Head of caudate nucleus (tissue), 42 donors: ENCODE data around the gene LMAN1.

Experiments
- DNase-seq, 42 donors: peaks; one replicate each; pipeline versions ENCODE4 v3.0.0 to v3.0.0-alpha.2; 2020 to 2021; ENCODE audit warnings: mixed read lengths in 7 of 42
- intact Hi-C: fragments of 100-400 bp; cut with DNase I; formaldehyde crosslinking; loops from one replicate; pipeline ENCODE4 v1.15.0; 2022

The LMAN1 gene

DNA sequence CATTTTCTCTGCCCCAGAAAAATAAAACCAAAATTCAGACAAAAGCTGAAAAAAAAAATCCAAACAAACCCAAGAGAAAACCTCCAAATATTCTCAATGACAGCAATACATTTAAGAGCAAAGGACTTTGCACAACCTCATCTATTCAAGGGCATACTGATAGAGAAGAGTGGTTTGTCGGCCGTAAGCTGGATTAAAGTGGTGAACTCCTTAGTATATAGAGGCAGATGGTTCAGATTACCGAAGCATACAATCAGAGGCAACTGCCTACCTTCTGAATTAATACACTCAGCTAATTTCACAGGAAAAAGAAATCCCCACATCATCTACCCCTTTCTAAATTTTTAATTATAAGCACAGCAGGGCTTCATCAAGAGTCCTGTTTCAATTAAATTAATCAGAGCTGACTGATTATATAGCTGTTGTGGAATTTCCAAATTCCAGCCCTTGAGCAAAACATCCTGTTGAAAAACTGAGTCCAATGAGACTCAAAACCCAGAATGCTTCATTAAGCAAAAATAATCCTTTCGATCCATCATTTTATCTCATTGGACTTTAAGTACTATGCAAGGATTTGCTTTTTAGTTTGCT, 40.5 kb downstream of the LMAN1 start, which contains the start of gene CPLX4:
Gene CPLX4, minus strand, starts transcription at position 190 of the 591 bp plus-strand sequence. Its CDS starts 187 bp downstream, at position 3.
- no peak for DNase-seq
- intact Hi-C loops = no loop called here

DNA sequence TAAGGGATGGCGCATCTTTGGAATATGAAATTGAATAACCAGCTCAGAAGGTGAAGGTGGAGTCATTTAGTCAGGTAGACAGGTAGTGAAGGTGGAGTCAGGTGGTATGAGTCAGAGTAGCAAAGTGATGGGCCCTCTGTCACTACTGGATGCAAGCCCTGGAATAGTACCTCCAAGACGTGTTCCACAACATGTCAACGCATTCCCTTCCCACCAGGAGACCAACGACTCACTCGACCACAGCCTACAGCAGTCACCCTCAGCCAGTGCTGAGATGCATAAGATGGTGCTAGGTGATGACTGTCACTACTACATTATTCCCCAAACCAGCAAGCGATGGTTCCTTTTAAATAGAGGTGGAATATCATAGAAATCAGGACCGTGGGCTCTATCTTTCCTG, 47.4 kb downstream of the LMAN1 start:
- DNase-seq = no peak
- intact Hi-C loops = no loop called here

GRCh38 chr18:59308938-59309260, 50.2 kb downstream of the LMAN1 start:
- DNase-seq = no peak
- intact Hi-C loops = loop anchor here (5.0 kb wide), 1 partner anchor 93 kb away; no protein-coding TSS in a partner anchor

- DNase-seq = peak; percentile 33 to 89 (median 74)
- intact Hi-C loops = loop anchor here (5.0 kb wide), 1 partner anchor 94 kb away; no protein-coding TSS in a partner anchor
Observed at GRCh38 chr18:59308248-59308937, 50.7 kb downstream of the LMAN1 start.

DNA sequence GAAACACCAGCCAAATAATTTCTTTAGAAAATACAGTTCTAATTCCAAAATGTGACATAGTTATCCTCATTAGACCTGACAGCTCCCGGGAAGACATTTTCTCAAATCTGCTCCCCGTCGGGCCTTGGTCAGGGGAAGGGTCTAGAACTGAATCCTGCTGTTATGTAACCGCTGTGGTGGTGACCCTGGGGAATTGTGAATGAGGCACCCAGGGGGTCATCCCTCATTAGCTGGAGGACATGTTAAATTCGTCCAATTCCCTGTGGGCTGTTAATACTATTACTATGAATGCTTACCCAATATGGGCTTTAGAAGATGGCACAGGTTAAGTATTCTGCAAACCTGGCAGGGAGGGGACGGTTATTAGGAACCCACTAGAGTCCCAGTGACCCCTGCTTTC, 52.4 kb downstream of the LMAN1 start:
- DNase-seq = no peak
- intact Hi-C loops = loop anchor here (5.0 kb wide), 1 partner anchor 96 kb away; no protein-coding TSS in a partner anchor

DNA sequence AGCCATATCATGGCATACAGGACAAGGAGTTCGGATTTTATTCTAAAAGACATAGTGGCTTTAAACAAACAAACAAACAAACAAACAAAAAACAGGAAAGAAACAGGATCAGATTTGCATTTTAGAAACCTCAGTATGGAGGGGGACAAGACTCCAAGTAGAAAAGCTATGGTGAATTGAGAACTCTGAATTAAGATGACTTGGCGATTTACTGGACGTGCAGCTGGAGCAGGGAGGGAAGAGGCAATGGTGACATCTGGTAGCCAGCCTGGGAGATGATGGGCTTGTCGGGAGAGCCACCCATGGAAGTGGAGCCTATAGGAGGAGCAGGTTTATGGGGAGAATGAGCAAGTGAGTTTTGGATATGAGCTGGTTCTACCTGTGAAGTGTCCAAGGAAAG, 53.8 kb downstream of the LMAN1 start:
- no peak for DNase-seq
- intact Hi-C loops = loop anchor here (5.0 kb wide), 1 partner anchor 97 kb away; no protein-coding TSS in a partner anchor

DNA sequence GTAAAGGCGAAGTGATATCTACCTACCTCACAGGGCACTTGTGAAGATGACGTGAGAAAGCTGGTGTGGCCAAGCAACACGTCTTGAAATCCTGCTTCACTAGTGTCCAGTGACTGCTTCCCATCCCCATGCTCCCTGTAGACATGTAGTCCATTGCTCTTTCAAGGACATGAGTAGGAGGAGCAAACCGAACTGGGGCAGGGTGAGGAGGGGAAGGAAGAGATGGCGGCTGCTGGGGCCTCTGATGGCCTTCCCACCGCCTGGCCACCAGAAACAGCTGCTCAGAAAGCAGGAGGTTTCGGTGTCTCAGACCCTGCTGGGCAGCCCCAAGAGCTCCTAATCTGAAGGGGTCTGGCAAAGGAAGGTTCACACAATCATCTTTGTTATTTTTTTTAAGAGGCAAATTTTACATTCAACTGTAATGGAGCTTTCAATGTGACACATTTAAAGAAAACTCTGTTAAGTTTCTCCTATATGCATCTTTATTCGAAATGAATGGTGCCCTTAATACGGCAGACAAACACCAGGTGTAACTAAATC, 55.3 kb downstream of the LMAN1 start:
- DNase-seq = no peak
- intact Hi-C loops = no loop called here

- intact Hi-C loops = no loop called here
Observed at GRCh38 chr18:59303006-59303405, 56.1 kb downstream of the LMAN1 start.

GRCh38 chr18:59301929-59302328, 57.1 kb downstream of the LMAN1 start:
- intact Hi-C loops = no loop called here
- no peak for DNase-seq

More at GRCh38 chr18:59303006-59303405, 56.1 kb downstream of the LMAN1 start:
- no peak for DNase-seq

- intact Hi-C loops = no loop called here
- DNase-seq = no peak
Observed at GRCh38 chr18:59300676-59301285, 58.3 kb downstream of the LMAN1 start.

DNA sequence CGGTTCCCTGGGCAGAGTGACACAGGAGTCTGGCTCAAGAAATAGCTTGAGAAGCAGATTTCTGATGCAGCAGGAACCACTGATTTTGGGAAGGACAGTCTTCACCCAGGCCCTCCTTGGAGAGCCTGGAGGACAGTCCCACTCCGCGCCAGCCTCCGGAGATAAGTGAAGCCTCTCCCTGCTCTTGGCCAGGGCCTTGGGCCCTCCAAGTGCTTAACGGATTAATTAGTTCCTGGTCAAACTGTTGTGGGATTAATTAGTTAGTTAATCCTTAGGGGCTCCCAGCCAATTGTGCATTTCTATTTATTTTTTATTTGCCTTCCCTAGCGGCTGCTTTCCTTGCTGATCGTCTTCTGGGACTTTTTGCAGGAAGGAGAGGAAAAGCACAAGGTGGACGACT, 60.2 kb downstream of the LMAN1 start:
- intact Hi-C loops = no loop called here

DNA sequence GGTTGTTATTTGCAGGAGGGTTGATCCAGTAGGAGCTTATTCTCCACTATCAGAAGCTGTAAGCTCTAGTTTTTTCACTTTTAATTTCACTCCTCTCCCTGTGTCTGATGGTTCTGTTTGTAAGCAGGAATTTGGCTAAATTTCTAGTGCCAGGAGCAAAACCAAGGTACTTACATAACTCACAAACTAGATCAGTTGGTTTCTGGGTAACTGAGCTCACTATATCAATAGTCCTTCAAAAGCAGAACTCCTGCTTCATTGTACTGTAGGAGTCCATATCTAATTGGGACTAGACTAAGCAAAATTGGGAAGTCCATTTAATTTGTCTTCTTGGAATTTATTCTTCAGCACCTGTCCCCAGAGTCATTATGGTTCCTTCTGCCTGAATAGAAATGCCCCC, 65.7 kb downstream of the LMAN1 start:
- DNase-seq = no peak
- intact Hi-C loops = no loop called here

More for the DNA sequence above, 60.2 kb downstream of the LMAN1 start:
- no peak for DNase-seq

DNA sequence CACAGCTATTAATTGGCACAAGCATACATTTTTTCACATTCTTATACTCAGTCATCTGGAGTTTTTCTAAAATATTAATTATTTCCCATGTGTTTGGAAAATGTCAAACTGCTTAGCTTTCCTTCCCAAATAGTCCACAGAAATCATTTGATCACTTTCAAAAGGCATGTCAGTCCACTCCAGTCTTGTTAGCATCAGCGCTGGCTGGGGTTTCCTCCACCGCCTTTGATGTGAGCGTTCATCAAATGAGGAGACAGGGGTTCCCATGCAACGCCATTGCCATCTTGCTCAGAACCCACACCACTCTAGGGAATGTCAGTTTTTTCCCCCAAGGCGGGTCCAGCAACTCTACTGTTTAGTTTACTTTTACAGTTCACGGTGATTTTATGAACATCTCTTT, 72.7 kb downstream of the LMAN1 start:
- no peak for DNase-seq
- intact Hi-C loops = no loop called here

DNA sequence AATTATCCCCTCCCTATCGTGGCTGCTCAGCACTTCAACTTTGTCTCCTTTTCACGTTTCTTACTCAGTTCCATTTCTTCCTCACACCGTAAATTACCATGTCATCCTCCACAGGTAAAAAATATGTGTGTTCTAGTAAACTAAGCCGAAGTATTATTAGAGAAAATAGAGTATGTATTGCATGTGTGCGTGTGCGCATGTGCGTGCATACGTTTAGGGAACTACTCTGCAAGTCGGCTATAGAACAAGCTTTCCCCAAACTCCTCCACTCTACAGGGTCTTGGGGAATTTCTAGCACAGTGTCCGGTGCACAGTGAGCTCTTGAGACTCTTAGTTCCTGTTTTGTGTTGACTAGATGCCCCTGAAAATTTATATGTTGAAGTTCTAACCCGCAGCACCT, 76.7 kb downstream of the LMAN1 start:
- intact Hi-C loops = no loop called here
- DNase-seq = no peak

DNA sequence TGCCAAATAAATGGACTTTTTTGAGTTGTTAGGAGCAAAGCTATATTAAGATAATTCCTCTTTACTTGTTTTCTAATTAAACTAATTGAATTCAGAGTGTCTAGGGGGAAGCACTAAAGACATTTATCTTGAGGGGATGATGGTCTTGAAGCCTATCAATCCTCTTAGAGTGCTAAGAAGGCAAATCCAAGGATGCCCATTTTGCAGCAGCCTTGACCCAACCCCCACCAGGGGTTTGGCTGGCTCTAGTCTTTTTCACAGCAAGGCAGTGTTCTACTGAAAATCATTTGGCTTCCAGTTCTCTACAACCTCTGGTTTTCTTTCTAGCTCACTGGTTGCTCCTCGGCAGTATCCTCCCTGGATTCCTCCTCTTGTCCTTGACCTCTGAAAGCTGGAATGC, 79.3 kb downstream of the LMAN1 start:
- no peak for DNase-seq
- intact Hi-C loops = no loop called here

DNA sequence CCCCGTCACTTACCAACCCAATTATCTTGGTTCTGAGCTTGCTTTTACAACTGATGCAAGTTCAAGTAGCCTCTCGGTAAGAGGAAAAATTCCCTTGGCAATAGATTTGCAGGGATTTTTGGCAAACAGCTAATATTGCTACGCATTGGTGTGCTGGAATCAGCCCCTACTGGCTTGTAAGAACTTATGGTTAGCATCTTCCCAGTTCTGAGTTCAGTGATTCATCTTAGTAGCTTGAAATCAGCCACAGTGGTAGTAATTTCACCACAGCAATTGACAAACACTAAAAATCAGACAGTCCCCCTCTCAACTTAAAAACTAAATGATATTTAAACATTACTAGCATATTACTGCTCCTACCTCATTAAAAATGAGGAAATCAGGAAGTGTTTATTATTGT, 79.9 kb downstream of the LMAN1 start:
- no peak for DNase-seq
- intact Hi-C loops = no loop called here

- DNase-seq = no peak
Observed at GRCh38 chr18:59278793-59279192, 80.3 kb downstream of the LMAN1 start.

More at GRCh38 chr18:59278793-59279192, 80.3 kb downstream of the LMAN1 start:
- intact Hi-C loops = no loop called here
